ENCODE measurements around the gene HSPB9.

HSPB9 gene, protein sequence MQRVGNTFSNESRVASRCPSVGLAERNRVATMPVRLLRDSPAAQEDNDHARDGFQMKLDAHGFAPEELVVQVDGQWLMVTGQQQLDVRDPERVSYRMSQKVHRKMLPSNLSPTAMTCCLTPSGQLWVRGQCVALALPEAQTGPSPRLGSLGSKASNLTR

GRCh38 chr17:42122371-42123303 is at the start of gene HSPB9:
Gene HSPB9 (plus strand): TSS chr17:42122804. CDS start chr17:42122851, 47 bp downstream.
- no peak for TF ChIP-seq CTCF (IDR thresholded peaks at IDR 0.05)

- no peak for TF ChIP-seq CTCF (IDR thresholded peaks at IDR 0.05)
Measured at GRCh38 chr17:42075789-42076188, 46.8 kb upstream of the HSPB9 start.

GRCh38 chr17:42076797-42077559 is 45.6 kb upstream of the HSPB9 start:
- no peak for TF ChIP-seq CTCF (IDR thresholded peaks at IDR 0.05)

DNA sequence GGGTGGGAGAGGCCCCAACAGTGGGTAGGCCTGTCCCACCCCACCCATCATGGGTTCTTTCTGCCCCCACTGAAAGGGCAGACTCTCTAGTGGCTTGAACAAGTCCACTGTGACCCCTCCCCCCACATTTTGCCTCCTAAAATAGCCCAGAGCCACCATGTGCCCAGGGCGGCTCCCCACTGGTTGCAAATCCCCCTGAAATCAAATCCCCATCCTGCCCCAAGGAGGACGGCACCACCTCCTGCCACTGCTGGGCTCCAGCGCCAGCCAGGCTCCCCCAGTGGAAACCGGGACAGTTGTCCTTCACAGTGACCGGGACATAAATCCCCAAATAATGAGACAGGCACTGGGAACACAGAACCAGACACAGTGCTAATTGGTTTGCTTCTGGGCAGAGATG is 44.8 kb upstream of the HSPB9 start:
- no peak for TF ChIP-seq CTCF (IDR thresholded peaks at IDR 0.05)

GRCh38 chr17:42078396-42079043 is 44.1 kb upstream of the HSPB9 start:
- TF ChIP-seq CTCF (IDR thresholded peaks at IDR 0.05) = no peak

DNA sequence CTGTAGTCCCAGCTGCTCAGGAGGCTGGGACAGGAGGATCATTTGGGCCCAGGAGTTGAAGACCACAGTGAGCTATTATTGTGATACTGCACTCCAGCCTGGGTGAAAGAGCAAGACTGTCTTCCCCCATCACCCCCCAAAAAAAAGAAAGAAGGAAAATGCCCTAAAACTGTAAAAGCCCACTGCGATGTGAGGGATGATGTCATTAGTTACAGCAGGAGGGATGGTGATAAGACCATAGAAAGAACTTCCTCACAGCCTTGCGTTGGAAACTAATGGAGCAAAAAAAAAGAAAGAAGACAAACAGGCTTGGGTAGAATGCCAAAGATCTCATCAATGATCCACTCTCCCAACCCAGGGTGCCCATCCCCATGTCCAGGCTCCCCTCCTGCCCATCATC is 43.1 kb upstream of the HSPB9 start:
- no peak for TF ChIP-seq CTCF (IDR thresholded peaks at IDR 0.05)

DNA sequence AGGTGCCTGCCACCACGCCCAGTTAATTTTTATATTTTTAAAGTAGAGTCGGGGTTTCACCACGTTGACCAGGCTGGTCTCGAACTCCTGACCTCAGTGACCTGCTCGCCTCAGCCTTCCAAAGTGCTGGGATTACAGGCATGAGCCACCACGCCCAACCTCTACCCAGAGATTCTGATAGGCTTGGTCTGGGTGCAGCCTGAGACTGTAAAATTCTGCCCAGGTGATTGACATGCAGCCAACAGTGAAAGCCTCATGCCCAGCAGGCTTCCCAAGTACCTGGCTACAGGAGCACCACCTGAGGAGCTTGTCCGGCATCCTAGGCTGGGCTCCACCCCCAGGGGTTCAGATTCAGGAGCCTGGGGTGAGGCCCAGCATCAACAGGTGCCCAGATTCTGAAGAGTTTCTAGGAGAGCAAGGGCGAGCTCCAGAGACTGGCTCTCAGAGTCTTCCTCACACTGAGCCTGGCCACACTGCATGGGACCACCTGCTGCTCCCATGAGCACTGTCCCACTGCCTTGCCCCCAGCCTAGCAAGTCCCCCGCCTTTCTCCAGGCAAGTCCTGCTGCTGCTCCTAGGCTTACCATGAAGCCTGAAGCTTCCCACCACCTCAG is 41.0 kb upstream of the HSPB9 start:
- TF ChIP-seq CTCF (IDR thresholded peaks at IDR 0.05) = no peak
